PC-9 (cell line): ENCODE data around the gene GIMAP1. TPM values are rescaled to one million over a fixed set of nuclear protein-coding genes. Genes with fewer than 3 reads are reported as not detected.
"Not testable (repeated sequence)": the region's sequence is repeated elsewhere in the genome, so short reads cannot be mapped to it uniquely, and the experiment has no call there.

Experiments
- BruUV-seq: library from RNA; stranded (reverse); fragments of 400-500 nt; replicated peaks from 2 replicates; lab custom pipeline; 2021; lab: Mats Ljungman, UMichigan
- CTCF ChIA-PET: fragments of 300-600 bp; sonication (Branson Sonifier 250); formaldehyde crosslinking; loops from one replicate; lab custom pipeline; 2022; ENCODE audit warnings: antibody characterized with exemption; lab: Charles Lee
- POLR2A ChIA-PET: fragments of 300-600 bp; sonication (Branson Sonifier 250); formaldehyde crosslinking; loops from one replicate; lab custom pipeline; 2022; ENCODE audit warnings: antibody characterized with exemption; ENCODE audit not compliant: unreplicated experiment; lab: Charles Lee
- DNase-seq, 2 experiments: peaks; one replicate each; pipeline versions ENCODE4 v3.0.0 to v3.0.0-alpha.2; 2015 to 2022; ENCODE audit warnings: mixed read lengths in 1 of 2
- H2AFZ ChIP-seq: fragments of 200-600 bp; sonication (generic); 2 replicates; pipeline ENCODE4 v1.8.1; 2017; ENCODE audit warnings: antibody characterized with exemption
- H3F3A ChIP-seq: fragments of 200-600 bp; sonication (generic); 2 replicates; pipeline ENCODE4 v1.8.1; 2017; ENCODE audit warnings: antibody characterized with exemption, mild to moderate bottlenecking, low read depth; ENCODE audit not compliant: insufficient read depth
- H3K27ac ChIP-seq: fragments of 200-600 bp; sonication (generic); 2 replicates; pipeline ENCODE4 v1.6.1; 2016; ENCODE audit warnings: mixed run types
- H3K27me3 ChIP-seq: fragments of 200-600 bp; sonication (generic); 2 replicates; pipeline ENCODE4 v1.6.1; 2016; ENCODE audit warnings: low read depth, mixed run types; ENCODE audit not compliant: insufficient read depth
- H3K36me3 ChIP-seq: fragments of 200-600 bp; sonication (generic); 2 replicates; pipeline ENCODE4 v1.6.1; 2016; ENCODE audit warnings: low read depth, mixed run types
- H3K4me1 ChIP-seq: fragments of 200-600 bp; sonication (generic); replicated peaks from 2 replicates; pipeline ENCODE4 v1.6.1; 2016; ENCODE audit warnings: mixed run types; ENCODE audit not compliant: insufficient read depth
- H3K4me2 ChIP-seq: fragments of 200-600 bp; sonication (generic); 2 replicates; pipeline ENCODE4 v1.6.1; 2017; ENCODE audit warnings: mixed run types
- H3K4me3 ChIP-seq: fragments of 200-600 bp; sonication (generic); 2 replicates; pipeline ENCODE4 v1.6.1; 2016; ENCODE audit warnings: mixed run types
- H3K79me2 ChIP-seq: fragments of 200-600 bp; sonication (generic); 2 replicates; pipeline ENCODE4 v1.6.1; 2017; ENCODE audit warnings: low read depth, mixed run types
- H3K9me2 ChIP-seq: fragments of 200-600 bp; sonication (generic); 2 replicates; pipeline ENCODE4 v1.8.1; 2017; ENCODE audit warnings: mild to moderate bottlenecking; ENCODE audit not compliant: insufficient read depth
- H3K9me3 ChIP-seq: fragments of 200-600 bp; sonication (generic); 2 replicates; pipeline ENCODE4 v1.8.1; 2016; ENCODE audit warnings: low read depth; ENCODE audit not compliant: insufficient read depth
- H4K20me1 ChIP-seq: fragments of 200-600 bp; sonication (generic); 2 replicates; pipeline ENCODE4 v1.8.1; 2017; ENCODE audit not compliant: insufficient read depth
- CTCF ChIP-seq: fragments of 200-600 bp; sonication (generic); conservative IDR thresholded peaks from 2 replicates; pipeline ENCODE4 v1.6.1; 2017; ENCODE audit warnings: mixed run types, antibody characterized with exemption, mild to moderate bottlenecking, moderate library complexity
- EZH2 ChIP-seq: fragments of 200-600 bp; sonication (generic); IDR thresholded peaks from 2 replicates; pipeline ENCODE4 v1.8.0; 2017; ENCODE audit warnings: antibody characterized with exemption, low read depth
- intact Hi-C: fragments of 100-400 bp; cut with micrococcal nuclease; formaldehyde crosslinking; loops from one replicate; pipeline ENCODE4 v1.10.0; 2022; ENCODE audit not compliant: unreplicated experiment
- total RNA-seq: library from RNA; stranded (reverse); gene quantifications from 2 replicates; pipeline ENCODE4 v1.2.3, GENCODE V29; 2021

GIMAP1 gene
- total RNA-seq, 1 experiment from 2014 or later: not detected

GRCh38 chr7:150675714-150676113 lies 40.7 kb upstream of the GIMAP1 start:
- no peaks in the 10 kb centered on the region for H3F3A ChIP-seq
- no peak for DNase-seq
- intact Hi-C loops: no loop called here
- H3K4me3 ChIP-seq: no peak overlapping the region
- H3K9me3 ChIP-seq: no peaks in the 10 kb centered on the region
- no peak for TF ChIP-seq EZH2
- no peak for TF ChIP-seq CTCF
- no peaks in the 10 kb centered on the region; the same call in 1 of the 2 replicates for H3K27me3 ChIP-seq
- CTCF ChIA-PET: no interaction called here
- POLR2A ChIA-PET: no interaction called here
- H3K4me1 ChIP-seq: no peaks in the 10 kb centered on the region
- no peaks in the 10 kb centered on the region for H3K9me2 ChIP-seq
- no peaks in the 10 kb centered on the region for H3K79me2 ChIP-seq
- H3K27ac ChIP-seq: no peak overlapping the region
- no peaks in the 10 kb centered on the region for H3K36me3 ChIP-seq
- H4K20me1 ChIP-seq: no peaks in the 10 kb centered on the region
- no peak overlapping the region for H2AFZ ChIP-seq
- H3K4me2 ChIP-seq: no peak overlapping the region
- no TSS peak for BruUV-seq

DNA sequence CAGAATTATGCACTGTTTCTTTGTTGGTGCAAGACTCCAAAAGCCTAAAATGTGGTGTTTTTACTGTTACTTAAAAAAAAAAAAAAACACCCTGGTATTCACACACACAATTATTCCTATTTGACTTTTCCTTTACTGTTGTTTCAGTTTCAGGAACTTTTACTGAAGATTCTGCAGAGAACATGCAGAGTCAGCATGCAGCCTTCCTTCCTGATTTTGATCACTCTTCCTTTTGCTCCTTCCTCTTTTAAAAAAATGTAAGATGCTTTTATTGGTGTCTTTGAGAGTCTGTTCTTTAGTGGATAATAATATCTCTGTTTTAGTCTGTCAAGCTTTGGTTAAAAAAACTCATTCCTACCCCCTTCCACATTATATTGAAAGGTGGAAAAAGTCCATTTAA lies 40.1 kb upstream of the GIMAP1 start:
- H3F3A ChIP-seq, H3K9me3 ChIP-seq, H2AFZ ChIP-seq, H3K79me2 ChIP-seq, BruUV-seq, H4K20me1 ChIP-seq, H3K36me3 ChIP-seq, H3K4me3 ChIP-seq, H3K9me2 ChIP-seq, DNase-seq, H3K27me3 ChIP-seq, CTCF ChIA-PET, H3K27ac ChIP-seq, H3K4me1 ChIP-seq, intact Hi-C loops, POLR2A ChIA-PET, H3K4me2 ChIP-seq: not testable (repeated sequence)

DNA sequence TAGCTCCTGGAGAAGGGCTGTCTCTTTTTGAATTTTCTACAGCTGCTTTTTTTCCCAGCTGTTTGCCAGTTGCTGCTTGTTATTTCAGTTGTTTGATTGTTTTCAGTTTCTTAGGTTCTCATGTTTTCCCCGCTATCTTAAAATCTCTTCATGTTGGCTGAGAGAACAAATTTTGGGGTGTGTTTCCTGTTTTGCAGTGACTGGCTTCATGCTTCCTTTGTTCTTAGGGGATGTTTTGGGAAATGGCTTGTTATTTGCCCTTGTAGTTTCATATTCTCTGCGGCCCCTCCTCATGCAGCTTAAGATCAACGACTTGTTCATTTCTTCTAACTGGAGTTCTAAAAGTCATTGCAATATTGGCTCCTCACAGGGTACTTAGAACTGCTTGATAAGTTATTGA lies 39.6 kb upstream of the GIMAP1 start:
- H3K36me3 ChIP-seq, H3K27me3 ChIP-seq, H3F3A ChIP-seq, BruUV-seq, H3K9me3 ChIP-seq, intact Hi-C loops, H3K79me2 ChIP-seq, H3K4me3 ChIP-seq, H2AFZ ChIP-seq, DNase-seq, H3K27ac ChIP-seq, H4K20me1 ChIP-seq, H3K4me1 ChIP-seq, H3K9me2 ChIP-seq, H3K4me2 ChIP-seq, CTCF ChIA-PET, POLR2A ChIA-PET: not testable (repeated sequence)

DNA sequence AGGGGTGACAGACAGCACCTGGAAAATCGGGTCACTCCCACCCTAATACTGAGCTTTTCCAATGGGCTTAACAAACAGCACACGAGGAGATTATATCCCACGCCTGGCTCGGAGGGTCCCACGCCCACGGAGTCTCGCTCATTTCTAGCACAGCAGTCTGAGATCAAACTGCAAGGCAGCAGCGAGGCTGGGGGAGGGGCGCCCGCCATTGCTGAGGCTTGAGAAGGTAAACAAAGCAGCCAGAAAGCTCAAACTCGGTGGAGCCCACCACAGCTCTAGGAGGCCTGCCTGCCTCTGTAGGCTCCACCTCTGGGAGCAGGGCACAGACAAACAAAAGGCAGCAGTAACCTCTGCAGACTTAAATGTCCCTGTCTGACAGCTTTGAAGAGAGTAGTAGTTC lies 37.8 kb upstream of the GIMAP1 start:
- H3F3A ChIP-seq, CTCF ChIA-PET, DNase-seq, intact Hi-C loops, POLR2A ChIA-PET, H3K9me3 ChIP-seq, H2AFZ ChIP-seq, H3K4me3 ChIP-seq, BruUV-seq, H3K4me1 ChIP-seq, H3K9me2 ChIP-seq, H3K36me3 ChIP-seq, H3K4me2 ChIP-seq, H3K27me3 ChIP-seq, H3K27ac ChIP-seq, H3K79me2 ChIP-seq, H4K20me1 ChIP-seq: not testable (repeated sequence)

- DNase-seq, BruUV-seq, H3K27me3 ChIP-seq, CTCF ChIA-PET, intact Hi-C loops, H3K79me2 ChIP-seq, POLR2A ChIA-PET, H3K4me3 ChIP-seq, H3K9me2 ChIP-seq, H3K27ac ChIP-seq, H3F3A ChIP-seq, H4K20me1 ChIP-seq, H3K4me2 ChIP-seq, H3K4me1 ChIP-seq, H3K36me3 ChIP-seq, H2AFZ ChIP-seq, H3K9me3 ChIP-seq: not testable (repeated sequence)
Measured at GRCh38 chr7:150680364-150680763, 36.0 kb upstream of the GIMAP1 start.
